Measurements from ENCODE around the gene LRRC47. TPM values are rescaled to one million over a fixed set of nuclear protein-coding genes. Genes with fewer than 3 reads are reported as not detected.

The LRRC47 gene
- total RNA-seq (10 to 100 TPM; 46.0 to 52.6 TPM), polyA plus RNA-seq (10 to 100 TPM; 23.9 to 34.9 (median 34.6) TPM), total RNA-seq (32.5 to 86.4 (median 82.7) reads per million in 6 experiments)

- H3K4me1 Mint-ChIP-seq = peaks cover 18 to 54% (median 45%) of the 10 kb centered on the region in 4 donors
- POLR2A ChIA-PET = interaction anchor here (0.6 to 2.2 kb wide), 9 partner anchors 9 to 107 kb away, joined by 3 to 15 read pairs (median 5); partner anchors contain the start of gene C1orf174
- DNase-seq = peak; percentile 90 to 96 (median 93)
- peak; percentile 100 for ATAC-seq
- peaks cover 0 to 10% (median 0%) of the 10 kb centered on the region in 9 donors for H3K9me3 Mint-ChIP-seq
- H3K4me3 Mint-ChIP-seq = peak within 1 kb of the TSS; percentile 84 to 98 (median 96)
- H3K36me3 Mint-ChIP-seq = peaks cover 1 to 12% (median 5%) of the 10 kb centered on the region in 3 donors
- peak within 1 kb of the TSS; percentile 86 to 99 (median 96) for H3K27ac Mint-ChIP-seq
- H3K27me3 Mint-ChIP-seq = peaks cover 7 to 20% (median 11%) of the 10 kb centered on the region in 5 donors
Observed at GRCh38 chr1:3796215-3797061, at the start of gene LRRC47. TSS of gene LRRC47 (minus strand) at chr1:3796498. CDS start at chr1:3796476, 22 bp downstream.

GRCh38 chr1:3842912-3843311 is 46.6 kb upstream of the LRRC47 start:
- no peaks in the 10 kb centered on the region for H3K4me1 Mint-ChIP-seq
- H3K36me3 Mint-ChIP-seq = peaks cover 19 to 85% (median 36%) of the 10 kb centered on the region in 3 donors
- no peaks in the 10 kb centered on the region for H3K27me3 Mint-ChIP-seq
- ATAC-seq = no peak
- H3K9me3 Mint-ChIP-seq = peaks cover 0 to 4% (median 0%) of the 10 kb centered on the region in 9 donors
- POLR2A ChIA-PET = no interaction called here
- H3K4me3 Mint-ChIP-seq = no peak overlapping the region
- no peak for DNase-seq
- no peak overlapping the region for H3K27ac Mint-ChIP-seq

- POLR2A ChIA-PET = no interaction called here
- Mint-ChIP-seq H3K36me3 (peaks cover 15 to 85% (median 42%) of the 10 kb centered on the region in 3 donors), H3K9me3 (peaks cover 0 to 10% (median 0%) of the 10 kb centered on the region in 9 donors), H3K4me3 (no peak overlapping the region), H3K27ac (no peak overlapping the region), H3K27me3 (no peaks in the 10 kb centered on the region), H3K4me1 (no peaks in the 10 kb centered on the region)
- no peak for ATAC-seq
- DNase-seq = no peak
Observed at GRCh38 chr1:3841491-3841890, 45.2 kb upstream of the LRRC47 start.

GRCh38 chr1:3838788-3839187 is 42.5 kb upstream of the LRRC47 start:
- Mint-ChIP-seq H3K4me1 (no peaks in the 10 kb centered on the region), H3K9me3 (peaks cover 0 to 10% (median 0%) of the 10 kb centered on the region in 9 donors), H3K36me3 (peaks cover 15 to 89% (median 44%) of the 10 kb centered on the region in 3 donors), H3K27me3 (no peaks in the 10 kb centered on the region), H3K27ac (peak overlapping the region in 1 of 10 donors; percentile 53), H3K4me3 (no peak overlapping the region)
- POLR2A ChIA-PET = no interaction called here
- ATAC-seq = no peak
- DNase-seq = no peak

- POLR2A ChIA-PET = no interaction called here
- H3K36me3 Mint-ChIP-seq = peaks cover 15 to 88% (median 44%) of the 10 kb centered on the region in 3 donors
- H3K4me1 Mint-ChIP-seq = no peaks in the 10 kb centered on the region
- no peak for ATAC-seq
- no peak overlapping the region for H3K4me3 Mint-ChIP-seq
- no peak overlapping the region for H3K27ac Mint-ChIP-seq
- H3K9me3 Mint-ChIP-seq = peaks cover 0 to 10% (median 0%) of the 10 kb centered on the region in 9 donors
- no peak for DNase-seq
- H3K27me3 Mint-ChIP-seq = no peaks in the 10 kb centered on the region
Observed at GRCh38 chr1:3837685-3838084, 41.4 kb upstream of the LRRC47 start.

GRCh38 chr1:3837200-3837599 is 40.9 kb upstream of the LRRC47 start:
- H3K4me1 Mint-ChIP-seq = no peaks in the 10 kb centered on the region
- no peak overlapping the region for H3K27ac Mint-ChIP-seq
- no peak for DNase-seq
- H3K4me3 Mint-ChIP-seq = no peak overlapping the region
- H3K36me3 Mint-ChIP-seq = peaks cover 15 to 88% (median 44%) of the 10 kb centered on the region in 3 donors
- ATAC-seq = no peak
- H3K27me3 Mint-ChIP-seq = no peaks in the 10 kb centered on the region
- peaks cover 0 to 10% (median 0%) of the 10 kb centered on the region in 9 donors for H3K9me3 Mint-ChIP-seq
- POLR2A ChIA-PET = no interaction called here

GRCh38 chr1:3836421-3836820 is 40.1 kb upstream of the LRRC47 start:
- no peak for ATAC-seq
- H3K4me3 Mint-ChIP-seq = no peak overlapping the region
- H3K36me3 Mint-ChIP-seq = peaks cover 19 to 88% (median 48%) of the 10 kb centered on the region in 3 donors
- H3K9me3 Mint-ChIP-seq = peaks cover 0 to 10% (median 0%) of the 10 kb centered on the region in 9 donors
- POLR2A ChIA-PET = interaction anchor here (0.6 to 1.1 kb wide), 3 partner anchors 8 to 1307 kb away, joined by 6 to 8 read pairs (median 7); partner anchors contain the start of gene HES5
- no peak for DNase-seq
- no peaks in the 10 kb centered on the region for H3K27me3 Mint-ChIP-seq
- H3K4me1 Mint-ChIP-seq = no peaks in the 10 kb centered on the region
- H3K27ac Mint-ChIP-seq = peak overlapping the region in 1 of 10 donors; percentile 72

- Mint-ChIP-seq H3K27ac (peak overlapping the region in 1 of 10 donors; percentile 34), H3K27me3 (no peaks in the 10 kb centered on the region), H3K36me3 (peaks cover 19 to 91% (median 49%) of the 10 kb centered on the region in 3 donors), H3K4me3 (no peak overlapping the region), H3K4me1 (no peaks in the 10 kb centered on the region), H3K9me3 (peaks cover 0 to 10% (median 0%) of the 10 kb centered on the region in 9 donors)
- no peak for ATAC-seq
- POLR2A ChIA-PET = no interaction called here
- DNase-seq = no peak
Observed at GRCh38 chr1:3834701-3835100, 38.4 kb upstream of the LRRC47 start.

GRCh38 chr1:3831689-3832088 is 35.4 kb upstream of the LRRC47 start:
- DNase-seq (no peak), ATAC-seq (no peak)
- no peak overlapping the region for H3K27ac Mint-ChIP-seq
- H3K36me3 Mint-ChIP-seq = peaks cover 5 to 87% (median 27%) of the 10 kb centered on the region in 3 donors
- POLR2A ChIA-PET = no interaction called here
- H3K27me3 Mint-ChIP-seq = no peaks in the 10 kb centered on the region
- no peaks in the 10 kb centered on the region for H3K9me3 Mint-ChIP-seq
- H3K4me3 Mint-ChIP-seq = no peak overlapping the region
- H3K4me1 Mint-ChIP-seq = no peaks in the 10 kb centered on the region

- no peaks in the 10 kb centered on the region for H3K4me1 Mint-ChIP-seq
- POLR2A ChIA-PET = no interaction called here
- DNase-seq (no peak), ATAC-seq (no peak)
- peaks cover 0 to 1% (median 0%) of the 10 kb centered on the region in 9 donors for H3K9me3 Mint-ChIP-seq
- H3K36me3 Mint-ChIP-seq = peaks cover 5 to 86% (median 21%) of the 10 kb centered on the region in 3 donors
- H3K27ac Mint-ChIP-seq = no peak overlapping the region
- no peak overlapping the region for H3K4me3 Mint-ChIP-seq
- no peaks in the 10 kb centered on the region for H3K27me3 Mint-ChIP-seq
Observed at GRCh38 chr1:3828391-3828790, 32.1 kb upstream of the LRRC47 start.

- Mint-ChIP-seq H3K9me3 (peaks cover 0 to 1% (median 0%) of the 10 kb centered on the region in 9 donors), H3K4me1 (no peaks in the 10 kb centered on the region), H3K27me3 (no peaks in the 10 kb centered on the region), H3K27ac (no peak overlapping the region), H3K36me3 (peaks cover 5 to 87% (median 21%) of the 10 kb centered on the region in 3 donors), H3K4me3 (no peak overlapping the region)
- ATAC-seq (no peak), DNase-seq (no peak)
- POLR2A ChIA-PET = no interaction called here
Observed at GRCh38 chr1:3827813-3828307, 31.6 kb upstream of the LRRC47 start.

GRCh38 chr1:3825356-3825755 is 29.1 kb upstream of the LRRC47 start:
- H3K27ac Mint-ChIP-seq = no peak overlapping the region
- H3K4me3 Mint-ChIP-seq = no peak overlapping the region
- ATAC-seq = no peak
- H3K27me3 Mint-ChIP-seq = no peaks in the 10 kb centered on the region
- peaks cover 0 to 85% (median 16%) of the 10 kb centered on the region in 3 donors for H3K36me3 Mint-ChIP-seq
- no peak for DNase-seq
- H3K9me3 Mint-ChIP-seq = peaks cover 0 to 1% (median 0%) of the 10 kb centered on the region in 9 donors
- no peaks in the 10 kb centered on the region for H3K4me1 Mint-ChIP-seq
- POLR2A ChIA-PET = no interaction called here

- Mint-ChIP-seq H3K27ac (no peak overlapping the region), H3K4me3 (no peak overlapping the region), H3K4me1 (no peaks in the 10 kb centered on the region), H3K9me3 (peaks cover 0 to 1% (median 0%) of the 10 kb centered on the region in 9 donors), H3K27me3 (no peaks in the 10 kb centered on the region), H3K36me3 (peaks cover 0 to 83% (median 13%) of the 10 kb centered on the region in 3 donors)
- ATAC-seq (no peak), DNase-seq (no peak)
- POLR2A ChIA-PET = no interaction called here
Observed at GRCh38 chr1:3824650-3825049, 28.4 kb upstream of the LRRC47 start.

All from naive thymus-derived CD8-positive, alpha-beta T cell (primary cell).